Measurements from ENCODE around the gene PI4KA.
"Not testable (repeated sequence)": the region's sequence is repeated elsewhere in the genome, so short reads cannot be mapped to it uniquely, and the experiment has no call there.

The PI4KA gene

GRCh38 chr22:20858615-20859416, at the start of gene PI4KA, which contains the start of gene SNAP29:
Gene PI4KA, minus strand, starts transcription at chr22:20858811. Its CDS starts 86 bp downstream, at chr22:20858725.
Gene SNAP29, plus strand, starts transcription at chr22:20859007. Its CDS starts 104 bp downstream, at chr22:20859111.
- DNase-seq: peak; percentile 96 to 97

GRCh38 chr22:20906387-20906767, 47.8 kb upstream of the PI4KA start:
- no peak for DNase-seq

- no peak for DNase-seq
These were observed 47.1 kb upstream of the PI4KA start for GRCh38 chr22:20905415-20906386.

DNA sequence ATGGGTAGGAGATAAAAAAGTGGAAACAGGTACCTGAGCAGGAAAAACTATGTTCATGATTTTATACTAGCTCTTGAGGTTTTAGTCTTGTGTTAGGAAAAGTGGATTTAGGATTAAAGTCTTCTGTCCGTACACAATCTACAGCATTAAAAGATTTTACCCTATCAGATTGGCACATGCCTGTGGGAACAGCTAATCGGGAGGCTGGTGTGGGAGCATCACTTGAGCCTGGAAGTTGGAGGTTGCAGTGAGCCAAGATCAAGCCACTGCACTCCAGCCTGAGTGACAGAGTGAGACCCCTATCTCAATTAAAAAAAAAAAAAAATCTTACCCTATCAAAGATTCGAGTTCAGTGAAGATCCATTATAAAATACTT, 46.4 kb upstream of the PI4KA start:
- no peak for DNase-seq

- DNase-seq: no peak
These were observed 45.7 kb upstream of the PI4KA start for GRCh38 chr22:20904008-20904979.

DNA sequence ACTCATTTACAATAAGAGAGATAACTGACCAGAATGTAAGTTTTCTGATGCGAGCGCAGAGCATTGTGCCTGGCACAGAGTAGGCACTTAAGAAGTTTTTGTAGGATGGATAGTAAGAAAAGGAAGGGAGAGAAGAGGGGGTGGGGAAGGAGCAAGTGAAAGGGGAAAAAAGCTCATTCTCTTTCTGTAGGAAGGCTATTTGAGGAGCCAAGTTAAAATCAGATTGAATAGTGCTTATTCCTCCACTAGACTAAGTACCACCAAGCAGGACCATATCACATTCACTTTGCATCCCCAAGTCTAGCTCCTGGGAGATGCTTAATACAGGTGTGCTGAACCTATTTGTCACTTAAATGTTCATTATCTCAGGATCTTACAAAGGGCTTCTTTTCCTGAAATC, 44.5 kb upstream of the PI4KA start:
- no peak for DNase-seq

- not testable (repeated sequence) for DNase-seq
These were observed 42.8 kb upstream of the PI4KA start for GRCh38 chr22:20901093-20902033.

DNA sequence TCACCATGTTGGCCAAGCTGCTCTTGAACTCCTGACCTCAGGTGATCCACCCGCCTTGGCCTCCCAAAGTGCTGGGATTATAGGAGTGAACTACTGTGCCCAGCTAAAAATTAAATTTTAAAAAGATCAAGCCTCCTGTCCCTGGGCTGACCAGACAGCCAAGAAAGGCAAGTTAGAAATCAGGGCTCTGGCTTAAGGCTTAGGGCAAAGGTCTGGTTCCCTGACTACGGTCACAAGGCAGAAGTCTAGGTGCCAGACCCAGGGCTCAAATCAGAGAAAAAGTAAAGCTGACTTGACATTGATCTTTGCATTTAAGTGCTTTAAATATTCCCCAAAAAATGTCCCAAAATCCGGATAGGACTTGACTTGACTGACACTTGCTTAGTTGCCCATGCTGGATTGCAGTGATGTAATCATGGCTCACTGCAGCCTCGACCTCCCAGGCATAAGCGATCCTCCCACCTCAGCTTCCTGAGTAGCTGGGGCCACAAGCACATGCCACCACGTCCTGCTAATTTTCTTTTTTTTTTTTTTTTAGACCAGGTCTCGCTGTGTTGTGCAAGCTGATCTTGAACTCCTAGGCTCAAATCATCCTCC, 41.3 kb upstream of the PI4KA start:
- DNase-seq: no peak

GRCh38 chr22:20897737-20898136, 39.1 kb upstream of the PI4KA start:
- DNase-seq: not testable (repeated sequence)

DNA sequence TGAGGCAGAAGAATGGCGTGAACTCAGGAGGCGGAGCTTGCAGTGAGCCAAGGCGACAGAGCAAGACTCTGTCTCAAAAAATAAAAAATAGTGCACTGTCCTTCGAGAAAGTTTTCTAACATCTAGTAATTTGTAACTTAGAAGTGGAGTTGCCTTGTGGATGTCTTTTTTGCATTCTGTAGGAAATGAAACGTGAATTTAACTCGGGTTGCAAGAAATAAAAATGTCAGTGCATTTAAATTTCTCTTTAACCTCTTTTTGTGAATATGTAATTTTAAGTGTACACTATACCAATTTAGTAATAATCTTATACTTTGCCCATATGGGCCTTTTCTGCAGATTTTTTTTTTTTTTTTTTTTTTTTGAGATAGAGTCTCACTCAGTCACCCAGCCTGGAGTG, 32.4 kb upstream of the PI4KA start:
- DNase-seq: no peak

- DNase-seq: no peak
These were observed 31.4 kb upstream of the PI4KA start for GRCh38 chr22:20889904-20890540.

DNA sequence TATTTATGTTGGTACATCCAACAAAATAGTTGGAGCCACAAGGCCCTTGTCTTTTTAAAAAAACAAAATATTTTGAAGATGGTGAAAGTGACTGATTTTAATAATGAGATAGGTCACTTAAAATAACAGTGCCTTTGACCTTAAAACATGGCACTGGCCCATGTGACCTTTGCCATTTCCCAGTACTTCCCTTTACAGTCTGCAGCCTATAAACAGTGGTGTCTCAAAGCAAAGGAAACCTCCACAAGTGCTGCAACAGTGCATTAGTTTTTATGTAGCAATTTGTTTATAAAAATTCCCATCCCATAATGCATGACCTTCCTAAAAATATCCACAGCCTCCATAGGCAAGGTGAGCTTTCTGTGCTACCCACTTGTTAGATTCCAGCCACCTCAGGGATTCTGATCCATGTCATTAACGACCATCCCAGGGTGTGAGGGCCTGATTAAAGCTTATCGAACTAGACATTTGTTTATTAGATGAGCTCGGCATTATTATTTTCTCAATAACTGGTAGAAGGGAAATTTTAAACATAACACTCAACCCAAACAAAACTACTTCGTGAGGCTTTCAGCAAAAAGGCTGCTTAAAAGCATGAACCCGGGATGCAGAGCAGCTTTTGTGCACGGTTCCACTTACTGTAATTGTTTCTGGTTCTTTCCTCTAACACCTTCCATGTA, 30.6 kb upstream of the PI4KA start:
- no peak for DNase-seq

GRCh38 chr22:20887375-20887774, 28.8 kb upstream of the PI4KA start:
- DNase-seq: no peak

DNA sequence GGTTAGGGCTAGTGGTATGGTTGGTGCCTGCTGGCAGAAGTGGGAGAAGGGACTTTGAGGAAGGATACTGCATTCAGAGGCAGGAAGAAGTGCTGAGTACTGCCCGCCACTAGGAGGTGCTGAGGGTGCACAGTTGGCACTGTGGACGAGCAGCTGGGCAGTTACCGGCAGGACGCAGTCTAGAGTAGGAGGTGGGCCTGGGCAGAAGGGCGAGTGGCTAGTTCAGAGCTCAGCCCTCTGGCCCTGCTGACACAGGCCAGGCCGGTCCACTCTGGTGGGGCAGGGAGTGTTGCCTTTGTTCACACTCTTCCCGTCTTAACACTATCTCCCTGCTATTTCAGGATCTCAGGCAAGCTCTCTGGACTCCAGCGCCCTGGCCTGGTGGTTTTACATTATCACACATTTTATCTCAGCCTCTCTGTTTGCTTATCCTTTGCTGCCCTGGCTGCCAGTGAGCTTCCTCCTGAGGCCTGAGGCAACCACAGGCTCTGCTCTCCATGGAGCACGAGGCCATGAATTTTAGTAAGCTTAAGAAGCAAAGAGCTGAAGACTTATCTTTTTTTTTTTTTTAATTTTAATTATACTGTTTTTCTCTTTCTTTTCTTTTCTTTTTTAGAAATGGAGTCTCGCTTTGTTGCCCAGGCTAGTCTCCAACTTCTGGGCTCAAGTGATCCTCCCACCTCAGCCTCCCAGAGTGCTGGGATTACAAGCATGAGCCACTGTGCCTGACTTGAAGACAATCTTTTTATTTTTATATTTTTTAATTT, 27.1 kb upstream of the PI4KA start:
- DNase-seq: peak; percentile 7 to 33

DNA sequence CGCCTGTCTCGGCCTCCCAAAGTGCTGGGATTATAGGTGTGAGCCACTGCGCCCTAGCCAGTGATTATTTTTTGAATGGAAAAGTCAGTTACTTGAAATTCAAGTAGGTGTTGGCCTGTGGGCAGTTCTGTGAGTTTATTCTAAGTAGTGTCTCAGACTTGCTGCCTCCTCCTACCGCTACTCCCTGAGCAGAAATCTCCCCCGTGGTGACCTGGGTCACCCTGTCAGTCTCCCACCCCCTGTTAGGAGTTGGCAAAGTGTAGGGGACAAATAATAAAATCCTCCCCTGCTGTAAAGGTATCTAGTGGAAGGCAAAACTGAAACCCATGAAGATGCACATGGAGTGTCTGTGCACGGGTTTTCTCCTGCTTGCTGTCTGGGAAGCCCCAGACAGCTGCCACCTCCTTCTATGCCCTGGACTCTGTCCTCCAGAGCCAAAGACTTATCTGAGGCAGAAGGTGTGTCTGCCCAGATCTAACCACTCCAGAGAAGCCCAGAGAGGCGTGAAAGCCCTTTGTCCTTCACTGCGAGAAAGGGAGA, 26.5 kb upstream of the PI4KA start:
- DNase-seq: no peak

DNA sequence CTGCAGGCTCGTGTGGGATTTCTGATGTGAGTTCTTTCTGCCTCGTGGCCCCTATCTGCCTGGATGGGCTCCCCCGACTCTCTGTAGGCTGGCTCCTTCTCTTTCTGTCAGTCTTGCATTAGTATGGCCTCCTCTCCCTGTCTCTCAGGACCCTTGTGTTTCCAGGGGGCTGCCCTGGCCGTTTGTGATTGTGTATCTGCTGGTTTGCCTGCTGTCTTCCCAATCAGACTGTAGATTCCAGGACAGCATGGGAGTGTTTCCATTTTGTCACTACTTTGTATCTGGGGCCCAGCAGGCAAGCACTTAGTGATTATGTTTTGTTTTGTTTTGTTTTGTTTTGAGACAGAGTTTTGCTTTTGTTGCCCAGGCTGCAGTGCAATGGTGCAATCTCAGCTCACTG, 25.8 kb upstream of the PI4KA start:
- no peak for DNase-seq

DNA sequence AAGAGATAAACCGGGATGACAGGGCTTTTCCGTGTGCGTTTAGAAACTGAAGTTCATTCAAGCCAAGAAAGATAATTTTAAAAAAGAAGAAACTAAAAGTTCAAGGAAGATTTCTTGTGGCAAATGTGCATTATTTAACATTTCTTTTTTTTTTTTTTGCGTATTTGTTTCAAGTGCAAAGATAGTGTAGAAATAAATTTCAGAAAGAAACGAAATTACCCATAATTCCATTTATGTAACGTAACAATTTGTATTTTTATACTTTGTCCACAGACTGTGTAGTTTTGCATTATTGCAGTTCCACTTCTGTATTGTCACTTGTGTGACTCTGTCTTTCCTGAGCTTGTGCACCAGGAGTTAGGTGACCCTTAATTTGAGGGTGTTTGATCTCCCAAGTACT, 24.2 kb upstream of the PI4KA start:
- DNase-seq: no peak

Measured in stimulated activated CD4-positive, alpha-beta T cell treated with anti-CD3 and anti-CD28 coated beads, Interleukin-4, amount 100 ng/mL, for 4 hours (primary cell).